Lung microvascular endothelial cell (primary cell): ENCODE results near the gene SLIT1. TPM values are rescaled to one million over a fixed set of nuclear protein-coding genes. Genes with fewer than 3 reads are reported as not detected.

ENCODE experiments used
- DNase-seq, 2 donors: peaks; one replicate each; pipeline versions ENCODE4 v3.0.0 to v3.0.0-alpha.2; 2010; ENCODE audit warnings: low read depth in 2 of 2
- total RNA-seq: library from RNA; depleted of rRNA; stranded (reverse); fragments of >200 nt; gene quantifications from 2 replicates; pipeline ENCODE4 v1.2.1, GENCODE V29; 2014

The SLIT1 gene
- not detected in 2 replicates for total RNA-seq

DNA sequence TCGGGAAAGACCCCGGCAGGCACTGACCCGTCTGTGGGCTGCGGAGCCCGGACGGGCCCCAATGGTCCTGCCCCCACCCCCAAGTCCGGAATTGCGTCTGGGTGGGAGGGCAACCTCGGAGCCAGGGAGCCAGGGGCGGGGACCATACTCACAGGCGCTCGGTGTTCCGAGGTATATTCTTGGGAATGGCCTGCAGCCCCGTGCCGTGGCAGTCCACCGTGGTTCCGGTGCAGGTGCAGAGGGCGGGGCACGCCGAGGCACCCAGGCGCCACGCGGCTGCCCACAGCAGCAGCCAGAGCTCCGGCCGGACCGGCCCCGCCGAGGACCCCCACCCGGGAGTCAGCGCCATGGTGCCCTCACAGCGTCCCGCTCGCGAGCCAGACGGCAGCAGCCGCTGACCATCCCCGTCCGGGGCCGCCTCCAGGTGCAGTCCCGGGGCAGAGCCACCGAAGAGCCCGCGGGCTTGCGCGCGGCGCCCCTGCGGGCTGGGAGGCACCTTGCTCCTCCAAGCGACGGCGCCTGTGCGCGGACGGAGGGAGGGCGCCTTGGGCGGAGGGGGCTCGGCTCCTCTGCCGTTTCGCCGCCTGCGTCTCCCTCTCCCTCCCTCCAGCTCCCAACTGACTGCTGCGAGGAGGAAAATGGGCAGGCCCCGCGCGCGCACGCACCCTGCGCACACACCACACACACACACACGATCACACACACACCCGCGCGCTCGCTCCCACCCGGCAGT, at the start of gene SLIT1:
SLIT1 (minus strand) TSS at position 634 of the 733 bp plus-strand sequence; CDS start at position 349, 285 bp downstream.
- DNase-seq = no peak

DNA sequence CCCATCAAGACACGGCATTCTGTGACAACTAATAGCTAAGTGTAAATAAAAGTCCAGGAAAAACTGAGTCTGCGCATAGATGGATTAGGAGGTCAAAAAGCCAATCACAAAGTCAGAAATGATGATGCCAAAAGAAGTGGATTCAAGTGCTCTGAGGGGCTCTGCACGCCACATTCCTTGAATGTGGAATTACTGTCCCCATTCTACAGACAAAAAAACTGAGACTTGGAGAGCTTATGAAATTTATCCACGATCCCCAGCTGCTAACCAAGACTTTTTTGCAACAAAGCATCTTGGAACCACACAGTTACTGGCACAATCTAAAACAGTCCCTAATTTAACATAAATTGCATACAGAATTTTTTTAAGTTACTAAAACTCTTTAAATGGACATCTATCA, 49.6 kb upstream of the SLIT1 start:
- no peak for DNase-seq

DNA sequence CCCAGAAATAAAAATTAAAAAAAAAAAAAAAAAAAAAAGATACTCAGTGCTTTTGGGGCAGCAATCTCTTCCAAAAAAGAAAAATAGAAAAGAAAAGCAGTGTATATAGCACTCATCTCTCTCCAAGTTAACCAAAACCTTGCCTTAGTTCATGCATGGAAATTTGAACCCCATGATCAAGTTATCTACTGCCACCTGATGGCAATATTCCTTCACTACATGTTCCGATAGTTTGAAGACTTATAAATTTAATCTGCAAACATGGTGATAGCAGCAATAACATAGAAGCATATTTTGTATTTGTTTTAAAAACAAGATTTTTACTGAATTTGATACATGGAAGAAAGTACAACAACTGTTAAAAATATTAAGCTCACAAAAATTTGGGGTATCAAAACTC, 48.6 kb upstream of the SLIT1 start:
- DNase-seq = peak; percentile 64 to 67

DNA sequence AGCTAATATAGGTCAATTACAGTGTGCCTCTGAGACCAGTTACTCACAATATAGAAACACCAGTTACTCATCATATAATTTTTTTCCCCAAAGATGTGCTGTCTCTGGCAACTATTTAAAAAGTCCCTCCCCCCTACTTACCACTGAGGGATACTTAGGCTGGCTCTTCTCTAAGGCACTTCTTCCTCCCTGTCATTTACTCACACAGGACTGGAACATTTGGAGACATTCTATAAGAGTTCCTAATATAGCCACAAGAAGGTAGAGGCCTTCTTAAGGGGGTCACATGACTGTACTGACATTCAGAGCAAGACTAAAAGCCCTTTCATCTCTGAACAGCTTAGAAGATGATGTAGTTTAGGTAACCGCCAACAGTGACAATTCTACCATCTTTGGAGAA, 44.4 kb upstream of the SLIT1 start:
- no peak for DNase-seq

DNA sequence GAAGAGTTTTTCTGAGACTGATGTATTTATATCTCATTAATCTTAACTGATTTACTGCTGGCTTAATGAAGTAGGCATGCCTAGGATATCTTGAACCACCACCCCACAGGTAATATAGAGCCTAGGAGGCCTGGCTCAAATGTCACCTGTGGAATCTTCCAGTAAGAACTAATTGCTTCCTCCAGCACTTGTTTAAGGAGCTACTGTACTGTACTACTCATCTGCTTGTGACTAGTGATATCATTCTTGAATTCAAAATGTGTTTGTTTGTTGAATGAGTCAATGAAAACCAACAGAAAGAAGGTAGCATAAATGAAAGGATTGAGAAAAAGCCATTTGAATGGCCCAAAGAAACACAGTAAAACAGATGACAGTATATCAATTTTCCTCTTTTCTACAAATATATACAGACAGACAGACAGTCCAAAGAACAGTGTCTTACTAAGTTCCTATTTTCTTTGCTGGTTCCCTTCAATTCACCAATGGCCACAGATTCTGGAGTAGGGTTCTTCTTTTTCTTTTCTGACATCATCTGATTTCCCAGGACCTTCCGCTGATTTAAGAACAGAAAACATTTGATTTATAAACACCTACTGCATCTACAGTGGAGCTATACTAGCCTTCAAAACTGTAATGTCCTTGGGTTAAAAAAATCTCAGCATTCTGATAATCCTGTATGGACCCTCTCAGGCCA, 43.7 kb upstream of the SLIT1 start:
- peak in 1 of 2 donors; percentile 10 for DNase-seq

DNA sequence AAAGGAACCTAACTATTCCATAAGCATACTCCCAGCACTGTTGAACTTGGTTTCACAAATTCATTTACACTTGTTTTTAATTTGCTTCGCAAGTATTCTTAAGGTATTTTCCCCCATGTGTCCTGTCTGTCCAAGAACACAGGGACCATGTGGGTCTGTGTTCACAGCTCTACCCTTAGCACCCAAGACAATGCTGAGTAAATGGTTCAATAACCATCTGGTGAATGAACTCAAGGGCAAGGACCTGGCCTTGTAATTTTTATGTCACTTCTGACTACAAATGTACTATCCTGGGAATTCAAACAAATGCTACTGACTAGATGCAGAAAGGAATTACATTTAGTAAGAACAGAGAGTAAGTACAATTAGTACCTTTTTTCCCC, 43.0 kb upstream of the SLIT1 start:
- no peak for DNase-seq

DNA sequence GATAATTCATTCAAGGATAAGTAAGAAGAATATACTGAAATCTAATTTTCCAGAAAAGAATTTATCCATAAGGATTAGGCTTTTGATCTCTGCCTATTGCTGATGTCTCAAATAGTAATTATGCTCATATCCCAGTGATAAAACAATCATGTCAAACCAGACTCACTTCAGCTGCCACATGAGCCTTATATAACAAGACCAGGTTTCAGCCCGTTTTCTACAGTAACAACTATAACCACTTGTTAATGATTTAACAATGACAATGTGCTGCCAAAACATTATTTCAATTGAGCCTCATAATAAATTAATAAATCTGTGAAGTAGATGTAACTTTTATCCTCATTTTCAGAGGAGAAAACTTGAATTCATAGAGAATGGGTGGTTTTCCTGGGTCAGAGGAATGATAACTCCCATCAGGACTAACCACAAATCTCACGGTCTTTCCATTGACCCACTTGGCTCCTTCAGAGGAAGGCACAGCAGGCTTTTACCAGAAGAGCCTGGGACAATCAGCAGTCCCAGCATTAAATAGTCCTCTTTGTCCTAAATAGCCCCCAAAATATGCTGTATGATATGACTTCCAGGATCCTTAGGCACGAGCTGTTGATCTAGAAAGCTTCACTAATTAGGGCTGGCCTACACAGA, 42.5 kb upstream of the SLIT1 start:
- DNase-seq = no peak

DNA sequence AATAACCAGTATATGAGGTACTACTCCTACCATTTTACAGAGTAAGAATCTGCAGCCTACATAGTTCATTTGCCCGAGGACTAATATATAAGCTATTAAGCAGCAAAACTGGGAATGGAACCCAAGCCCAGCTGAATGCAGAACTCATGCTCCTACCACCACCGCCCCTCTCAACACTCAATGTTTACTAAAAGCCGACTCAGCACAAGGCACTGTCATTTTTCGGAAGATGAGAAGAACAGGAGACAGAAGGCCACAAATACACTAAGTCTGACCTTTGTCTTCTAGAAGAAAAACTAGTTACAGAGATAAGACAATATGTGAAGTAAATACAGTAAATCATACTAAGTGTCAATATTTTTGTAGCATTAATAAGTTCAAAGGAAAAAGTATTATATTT, 40.6 kb upstream of the SLIT1 start:
- DNase-seq = no peak

DNA sequence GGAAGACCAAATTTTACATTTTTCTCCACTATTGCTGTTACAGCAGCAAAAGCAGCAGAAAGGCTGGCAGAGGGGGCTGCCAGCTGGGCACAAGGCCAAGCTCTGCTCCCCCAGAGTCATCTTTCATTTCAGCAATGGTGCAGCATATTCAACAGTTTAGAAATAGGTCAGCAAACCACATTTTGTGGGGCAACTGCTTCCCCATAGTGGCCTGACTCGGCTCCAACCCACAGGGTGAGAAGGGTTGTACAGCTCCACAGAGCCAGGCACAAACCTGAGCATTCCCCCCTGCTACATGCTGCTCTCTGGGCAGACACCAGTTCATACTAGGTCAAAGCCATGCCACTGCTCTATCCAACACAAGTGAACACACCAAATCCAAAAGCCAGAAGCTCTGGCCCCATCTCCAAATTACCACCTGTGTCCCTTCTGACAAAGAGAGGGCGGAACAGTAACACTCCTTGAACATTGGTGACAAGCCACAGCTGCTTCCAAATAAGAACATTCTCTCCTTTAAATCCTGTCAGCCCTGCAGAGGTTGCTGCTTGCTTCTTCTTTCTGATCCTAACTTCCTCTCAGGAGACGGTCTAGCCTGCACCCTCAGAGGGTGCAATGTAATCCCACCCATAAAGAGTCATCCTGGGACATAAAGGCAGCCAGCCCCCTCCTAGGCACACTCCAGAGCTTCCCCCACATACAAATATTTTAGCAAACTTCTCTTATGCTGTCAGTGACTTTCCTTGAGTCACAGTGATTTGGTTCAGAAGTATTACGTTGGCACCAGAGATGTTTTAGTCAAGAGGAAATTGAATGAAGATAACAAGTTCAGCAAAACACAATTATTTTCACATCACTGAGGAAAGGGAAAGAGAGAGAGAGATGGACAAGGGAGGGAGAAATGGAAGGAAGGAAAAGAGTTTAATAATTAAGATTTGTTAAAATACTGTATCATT, 39.0 kb upstream of the SLIT1 start:
- no peak for DNase-seq

DNA sequence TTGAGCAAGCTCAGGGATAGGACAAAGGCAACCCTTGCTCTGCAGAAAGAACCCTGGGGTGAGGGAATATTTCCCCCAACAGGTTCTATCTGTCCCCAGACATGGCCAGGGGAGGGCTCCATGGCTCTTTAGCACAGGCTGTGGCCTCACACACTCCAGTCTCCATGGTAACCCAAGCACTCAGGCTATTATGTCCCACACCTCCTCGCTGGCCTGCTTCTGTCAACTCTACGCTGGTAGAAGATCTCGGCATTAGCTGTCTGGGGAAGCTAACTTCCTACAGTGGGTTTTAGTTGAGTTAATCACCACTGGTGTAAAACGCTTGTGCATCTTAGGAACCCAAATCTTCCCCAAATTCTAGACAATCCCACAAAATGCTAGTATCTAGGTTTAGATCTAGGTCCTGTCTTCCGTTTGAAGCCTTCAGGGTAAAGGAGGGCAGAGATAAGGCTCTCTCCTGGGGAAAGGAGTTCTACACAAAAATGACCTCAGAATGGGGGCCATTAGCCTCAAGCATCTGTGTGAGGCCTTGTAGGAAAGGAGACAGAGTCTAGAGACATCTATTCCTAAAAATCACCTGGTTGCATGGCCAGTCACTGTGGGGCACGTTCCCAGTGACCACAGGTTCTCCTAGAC, 36.7 kb upstream of the SLIT1 start:
- no peak for DNase-seq

DNA sequence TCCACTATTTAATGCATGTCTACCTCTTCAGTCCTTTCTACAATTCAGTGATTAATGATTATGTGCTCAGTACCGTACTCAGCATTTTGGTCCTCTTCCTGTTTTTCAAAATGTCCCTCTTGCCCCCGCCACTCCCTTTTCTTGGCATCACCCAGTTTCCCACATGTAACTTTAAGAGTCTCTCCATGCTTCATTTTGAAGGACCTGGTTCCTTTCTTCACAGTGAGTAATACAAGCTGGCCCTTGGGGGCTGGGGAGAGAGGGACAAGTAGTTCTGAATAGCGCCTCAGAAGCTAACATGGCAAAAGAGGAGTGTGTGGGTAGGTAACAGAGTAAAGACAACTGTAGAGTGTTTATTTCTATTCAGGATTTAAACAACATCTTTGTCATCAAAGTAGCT, 34.6 kb upstream of the SLIT1 start:
- no peak for DNase-seq

DNA sequence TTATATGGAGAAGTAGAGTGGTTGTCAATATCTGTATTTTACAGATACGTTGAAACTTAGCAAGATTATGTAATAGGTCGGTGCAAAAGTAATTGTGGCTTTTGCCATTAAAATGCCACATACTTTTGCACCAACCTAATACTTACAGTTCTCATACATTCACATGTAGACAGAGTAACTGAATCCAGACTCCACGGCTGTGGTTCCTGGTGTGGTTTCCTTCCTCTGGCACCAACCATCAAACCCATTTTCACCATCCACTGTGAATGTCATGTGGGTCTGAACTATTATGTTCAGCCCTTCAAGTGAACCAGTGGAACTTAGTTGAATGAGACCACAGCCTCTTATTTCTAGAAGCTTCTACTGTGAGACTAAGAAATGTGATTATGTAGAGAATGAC, 31.5 kb upstream of the SLIT1 start:
- DNase-seq = peak in 1 of 2 donors; percentile 37

DNA sequence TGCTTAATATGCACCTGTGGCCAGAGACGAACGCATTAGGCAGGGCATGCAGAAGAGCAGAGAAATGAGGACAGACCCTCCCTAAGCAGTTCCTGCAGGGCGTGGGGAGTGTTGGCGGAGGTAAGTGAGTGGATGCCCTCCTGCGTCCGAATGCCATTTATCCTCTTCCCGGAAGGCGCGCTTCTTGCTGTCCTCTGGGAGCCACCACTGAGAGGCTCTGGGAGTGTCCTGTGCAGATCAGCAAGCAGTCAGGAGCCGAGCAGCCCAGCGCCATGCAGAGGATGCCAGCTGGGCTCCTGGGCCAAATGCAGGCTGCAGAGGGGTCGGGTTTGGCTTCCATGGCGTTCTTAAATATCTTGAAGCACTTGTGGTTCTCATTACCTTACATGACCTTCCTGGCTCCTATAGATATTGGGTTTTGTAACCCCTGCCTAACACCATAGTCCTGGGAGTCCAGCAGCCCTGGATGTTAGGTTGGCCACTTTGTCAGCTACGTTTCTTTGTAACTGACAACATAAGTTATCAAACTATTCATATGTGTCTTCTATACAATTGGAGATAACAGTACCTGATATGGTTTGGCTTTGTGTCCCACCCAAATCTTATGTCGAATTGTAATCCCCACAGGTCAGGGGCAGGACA, 30.0 kb upstream of the SLIT1 start:
- DNase-seq = no peak

DNA sequence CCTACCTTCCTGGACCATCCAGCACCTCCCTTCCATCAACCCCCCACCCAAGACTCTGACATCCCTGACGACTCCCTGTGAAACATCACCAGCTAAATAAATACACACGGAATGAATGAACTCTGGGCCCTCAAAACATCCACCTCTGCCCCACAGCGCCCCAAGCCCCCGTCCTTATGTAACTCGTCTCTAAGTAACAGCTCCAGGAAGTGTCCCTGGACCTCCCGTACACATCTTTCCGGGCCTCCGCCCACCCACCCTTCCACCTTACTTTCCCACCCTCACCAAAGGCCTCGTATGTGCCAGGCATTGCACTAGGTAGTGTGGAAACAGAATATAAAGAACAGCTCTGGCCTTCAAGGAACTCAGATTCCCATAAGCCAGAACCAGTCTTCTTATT, 27.7 kb upstream of the SLIT1 start:
- DNase-seq = no peak

DNA sequence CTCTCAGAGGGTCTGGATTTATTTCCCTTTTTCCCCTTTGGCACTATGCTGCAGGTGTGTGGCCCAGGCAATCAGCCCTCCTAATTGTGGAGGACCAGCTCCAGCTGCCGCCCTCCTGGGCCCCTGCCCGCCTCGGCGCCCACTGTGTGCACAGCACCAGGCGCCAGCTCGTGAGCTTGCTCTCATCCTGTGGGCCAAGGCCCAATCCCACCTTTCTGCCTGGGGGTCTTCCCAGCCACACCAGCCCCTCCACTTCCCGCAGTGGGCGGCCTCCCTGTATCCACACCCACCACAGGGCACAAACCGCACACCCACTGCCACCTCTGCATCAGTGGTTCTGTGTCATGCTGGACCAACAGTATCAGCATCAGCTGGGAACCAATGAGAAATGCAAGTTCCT, 25.5 kb upstream of the SLIT1 start:
- DNase-seq = no peak

DNA sequence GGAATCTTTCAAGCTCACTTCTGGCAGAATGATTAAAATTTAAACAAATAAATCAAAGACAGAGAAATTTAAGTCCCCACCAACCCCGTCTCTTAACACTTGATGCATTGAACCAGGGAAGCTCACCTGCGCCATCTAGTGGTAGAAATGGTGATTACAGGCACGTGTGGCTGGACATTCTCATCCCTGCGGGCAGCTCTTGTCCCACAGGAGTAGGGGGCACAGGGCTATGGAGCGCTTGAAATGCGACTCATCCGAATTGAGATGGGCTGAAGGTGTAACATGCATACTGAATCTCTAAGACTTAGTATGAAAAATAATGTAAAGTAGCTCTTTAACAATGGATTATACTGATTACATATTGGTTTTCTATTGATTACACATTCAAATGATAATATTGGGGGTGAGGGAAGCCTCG, 24.8 kb upstream of the SLIT1 start:
- peak; percentile 78 to 85 for DNase-seq

DNA sequence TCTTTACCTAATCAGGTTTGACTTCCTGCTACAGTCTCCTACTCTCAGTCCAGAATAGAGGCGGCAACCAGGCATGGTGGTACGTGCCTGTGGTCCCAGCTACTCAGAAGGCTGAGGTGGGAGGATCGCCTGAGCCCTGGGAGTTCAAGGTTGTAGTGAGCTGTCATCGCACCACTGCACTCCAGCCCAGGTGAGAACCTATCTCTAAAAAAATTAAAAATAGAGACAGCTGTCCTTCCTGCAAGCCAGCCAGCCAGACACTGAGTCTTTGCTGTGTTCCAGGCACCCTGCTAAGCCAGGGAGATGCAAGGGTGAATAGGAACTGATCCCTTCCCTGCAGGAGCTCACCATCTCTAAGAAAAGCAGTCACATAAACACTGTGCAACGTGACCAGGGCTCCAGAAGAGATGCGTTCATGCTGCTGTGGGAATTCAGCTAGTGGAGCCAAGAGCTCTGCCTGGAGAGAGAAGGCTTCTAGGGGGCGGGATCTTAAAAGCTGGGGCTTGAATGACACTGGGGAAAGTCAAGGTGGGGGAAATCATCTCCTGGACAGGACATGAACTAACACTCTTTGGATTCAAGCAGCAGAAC, 22.1 kb upstream of the SLIT1 start:
- DNase-seq = no peak

DNA sequence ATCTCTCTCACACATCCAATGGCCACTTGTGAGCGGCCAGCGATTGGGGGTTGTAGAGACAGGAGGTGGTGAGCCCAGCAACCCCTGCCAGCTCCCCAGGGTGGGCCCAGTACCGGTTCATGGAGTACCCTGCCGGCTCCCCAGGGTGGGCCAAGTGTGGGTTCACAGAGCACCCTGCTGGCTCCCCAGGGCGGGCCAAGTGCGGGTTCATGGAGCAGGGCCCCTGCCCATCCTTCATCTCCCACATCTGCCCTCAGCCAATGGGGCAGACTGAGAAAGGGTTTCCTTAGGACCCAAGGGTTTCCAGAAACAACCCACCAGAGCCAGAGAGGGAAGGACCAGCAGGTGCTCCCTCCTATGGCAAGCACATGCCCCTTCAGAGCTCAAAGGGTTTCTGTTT, 21.4 kb upstream of the SLIT1 start:
- no peak for DNase-seq

DNA sequence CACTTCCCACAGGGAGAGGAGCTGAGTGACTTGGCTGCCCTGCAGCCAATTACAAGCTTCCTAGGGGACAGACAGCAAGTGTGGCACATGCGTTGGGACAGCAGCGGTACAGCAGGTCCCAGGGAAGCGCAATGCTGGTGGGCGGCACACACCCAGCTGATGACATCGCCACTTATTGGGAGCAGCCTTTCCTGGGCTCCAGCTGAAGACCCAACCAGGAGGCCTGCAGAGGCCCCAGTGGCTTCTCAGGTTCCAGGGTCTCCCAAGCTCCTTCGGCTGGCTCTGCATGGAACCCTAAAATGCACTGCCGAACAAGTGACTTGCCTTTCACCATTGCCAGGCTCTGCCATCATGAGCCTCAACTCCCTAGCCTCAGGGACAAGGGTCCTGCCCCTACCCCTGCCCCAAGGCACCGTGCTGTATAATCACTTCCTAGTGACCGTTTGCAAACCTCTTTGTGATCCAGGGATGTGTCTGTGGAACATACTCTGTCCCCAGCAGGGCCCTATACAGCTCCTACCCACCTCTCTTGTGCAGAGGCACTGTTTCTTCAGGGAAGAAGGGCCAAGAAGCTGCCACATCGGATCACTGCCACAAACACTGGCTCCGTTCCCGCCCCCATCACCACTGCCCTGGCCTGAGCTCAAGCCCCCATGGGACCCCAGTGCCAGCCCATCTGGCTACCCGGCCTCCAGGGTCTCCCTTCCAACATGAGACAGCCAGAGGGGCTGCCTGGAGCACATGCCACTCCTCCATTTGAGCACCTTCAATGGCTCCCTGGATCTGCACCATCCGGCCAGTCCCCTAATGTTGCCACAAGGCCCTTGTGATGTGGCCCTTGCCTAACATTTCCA, 19.3 kb upstream of the SLIT1 start:
- DNase-seq = no peak
